MCF 10A (cell line): Measurements from ENCODE around the gene PPP1R16B. TPM values are rescaled to one million over a fixed set of nuclear protein-coding genes. Genes with fewer than 3 reads are reported as not detected.
"Not testable (repeated sequence)": the region's sequence is repeated elsewhere in the genome, so short reads cannot be mapped to it uniquely, and the experiment has no call there.

Experiments
- BruUV-seq: library from RNA; stranded (reverse); fragments of 400-500 nt; replicated peaks from 2 replicates; lab custom pipeline; 2021; lab: Mats Ljungman, UMichigan
- CTCF ChIA-PET: fragments of 300-600 bp; sonication (Branson Sonifier 250); formaldehyde crosslinking; extraction: SDS; loops from one replicate; lab custom pipeline; 2021; ENCODE audit warnings: antibody characterized with exemption, inconsistent platforms; lab: Yijun Ruan, JAX
- POLR2A ChIA-PET: fragments of 300-600, 350-650 bp; sonication (Branson Sonifier 250); formaldehyde crosslinking; extraction: SDS; loops from one replicate; lab custom pipeline; 2020; ENCODE audit warnings: antibody characterized with exemption, inconsistent platforms; lab: Yijun Ruan, JAX
- DNase-seq: peaks from one replicate; pipeline ENCODE4 v3.0.0-alpha.2; 2018; ENCODE audit not compliant: unreplicated experiment
- H3K27ac Mint-ChIP-seq: one replicate; pipeline ENCODE4 v1.8.0; 2022; ENCODE audit warnings: mild to moderate bottlenecking, low read depth, mixed read lengths; ENCODE audit not compliant: unreplicated experiment
- H3K27me3 Mint-ChIP-seq: one replicate; pipeline ENCODE4 v1.8.0; 2022; ENCODE audit warnings: mixed read lengths; ENCODE audit not compliant: insufficient read depth, unreplicated experiment
- H3K36me3 Mint-ChIP-seq: one replicate; pipeline ENCODE4 v1.8.0; 2022; ENCODE audit warnings: mild to moderate bottlenecking, moderate library complexity, mixed read lengths; ENCODE audit not compliant: insufficient read depth, unreplicated experiment
- H3K4me1 Mint-ChIP-seq: one replicate; pipeline ENCODE4 v1.8.0; 2022; ENCODE audit warnings: mixed read lengths; ENCODE audit not compliant: insufficient read depth, unreplicated experiment
- H3K4me3 Mint-ChIP-seq: one replicate; pipeline ENCODE4 v1.8.0; 2022; ENCODE audit warnings: mild to moderate bottlenecking, moderate library complexity, mixed read lengths; ENCODE audit not compliant: unreplicated experiment
- H3K9me3 Mint-ChIP-seq: one replicate; pipeline ENCODE4 v1.8.0; 2022; ENCODE audit warnings: mixed read lengths; ENCODE audit not compliant: unreplicated experiment
- CTCF ChIP-seq: fragments of 200-600 bp; IDR thresholded peaks from one replicate; pipeline ENCODE4 v1.8.0; 2022; ENCODE audit warnings: antibody characterized with exemption, mild to moderate bottlenecking; ENCODE audit not compliant: unreplicated experiment
- intact Hi-C: fragments of 100-400 bp; cut with micrococcal nuclease; formaldehyde crosslinking; loops from 2 replicates; pipeline ENCODE4 v1.14.1; 2022
- total RNA-seq: library from RNA; stranded (reverse); gene quantifications from 2 replicates; pipeline ENCODE4 v1.2.3, GENCODE V29; 2022

The PPP1R16B gene
- total RNA-seq, 1 experiment from 2014 or later: not detected

DNA sequence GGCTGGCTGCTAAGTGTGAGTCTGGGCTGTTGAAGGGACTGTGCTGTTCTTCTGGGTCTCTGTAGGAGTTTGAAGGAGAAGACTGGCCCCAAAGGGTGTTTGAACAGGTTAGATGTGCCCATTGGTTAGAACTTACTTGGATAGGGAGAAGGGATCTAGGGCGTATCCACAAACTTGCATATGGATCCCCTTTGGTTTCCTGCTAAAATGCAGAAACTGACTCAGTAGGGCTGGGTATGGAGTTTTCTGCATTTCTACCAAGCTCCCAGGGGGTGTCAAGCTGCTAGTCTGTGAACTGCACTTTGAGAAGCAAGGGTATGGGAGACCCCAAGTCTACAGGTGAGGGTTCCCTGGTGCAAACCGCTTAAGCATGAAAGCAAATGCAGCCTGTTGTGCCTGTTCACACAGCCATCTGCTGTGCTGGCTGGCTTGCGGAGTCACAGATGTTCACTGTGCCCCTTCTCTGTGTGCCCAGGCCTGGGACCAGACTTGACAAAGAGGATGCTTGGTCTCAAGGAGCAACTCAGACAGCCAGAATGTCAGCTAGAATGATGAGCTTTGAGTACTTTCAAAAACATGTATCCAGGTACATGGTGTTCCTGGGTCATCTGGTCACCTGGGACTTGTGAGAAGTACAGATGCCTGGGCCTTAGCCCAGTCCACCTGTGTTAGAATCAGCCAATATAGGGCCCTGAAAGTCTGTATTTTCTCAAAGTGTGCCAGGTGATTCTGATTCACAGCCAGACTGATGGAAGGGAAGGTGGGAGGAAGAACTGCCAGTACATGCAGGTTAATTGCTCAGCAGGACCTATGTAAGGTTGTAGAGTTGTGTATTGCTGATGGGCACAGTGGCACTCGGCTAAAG lies 7.4 kb downstream of the PPP1R16B start:
- peaks cover 14% of the 10 kb centered on the region for H3K27me3 Mint-ChIP-seq
- H3K4me3 Mint-ChIP-seq: no peak overlapping the region
- H3K27ac Mint-ChIP-seq: no peak overlapping the region
- intact Hi-C loops: no loop called here
- no TSS peak for BruUV-seq
- H3K4me1 Mint-ChIP-seq: no peaks in the 10 kb centered on the region
- TF ChIP-seq CTCF: no peak
- no peak for DNase-seq
- no peaks in the 10 kb centered on the region for H3K9me3 Mint-ChIP-seq
- CTCF ChIA-PET: interaction anchor here (0.6 to 0.9 kb wide), 3 partner anchors 80 to 269 kb away, joined by 3 to 4 read pairs (median 3); no protein-coding TSS in a partner anchor
- no peaks in the 10 kb centered on the region for H3K36me3 Mint-ChIP-seq
- POLR2A ChIA-PET: interaction anchor here (1.6 kb wide), 1 partner anchor 23 kb away, joined by 5 read pairs; no protein-coding TSS in a partner anchor

DNA sequence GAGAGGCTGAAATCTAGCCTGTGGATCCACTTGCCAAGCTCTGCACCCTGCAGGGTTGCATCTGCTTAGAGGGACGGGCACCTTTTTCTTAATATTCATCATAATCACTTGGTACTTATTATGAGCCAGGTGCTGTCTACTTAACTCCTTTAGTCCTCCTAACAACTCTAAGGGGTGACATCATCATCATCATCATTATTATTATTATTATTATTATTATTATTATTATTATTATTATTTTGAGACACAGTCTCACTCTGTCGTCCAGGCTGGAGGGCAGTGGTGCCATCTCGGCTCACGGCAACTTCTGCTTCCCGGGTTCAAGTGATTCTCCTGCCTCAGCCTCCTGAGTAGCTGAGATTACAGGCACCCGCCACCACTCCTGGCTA lies 8.1 kb downstream of the PPP1R16B start:
- H3K27ac Mint-ChIP-seq, H3K4me3 Mint-ChIP-seq, BruUV-seq, DNase-seq, intact Hi-C loops, H3K9me3 Mint-ChIP-seq, POLR2A ChIA-PET, H3K36me3 Mint-ChIP-seq, H3K4me1 Mint-ChIP-seq: not testable (repeated sequence)
- CTCF ChIA-PET: interaction anchor here (0.6 kb wide), 1 partner anchor 268 kb away, joined by 3 read pairs; no protein-coding TSS in a partner anchor
- peaks cover 11% of the 10 kb centered on the region for H3K27me3 Mint-ChIP-seq

DNA sequence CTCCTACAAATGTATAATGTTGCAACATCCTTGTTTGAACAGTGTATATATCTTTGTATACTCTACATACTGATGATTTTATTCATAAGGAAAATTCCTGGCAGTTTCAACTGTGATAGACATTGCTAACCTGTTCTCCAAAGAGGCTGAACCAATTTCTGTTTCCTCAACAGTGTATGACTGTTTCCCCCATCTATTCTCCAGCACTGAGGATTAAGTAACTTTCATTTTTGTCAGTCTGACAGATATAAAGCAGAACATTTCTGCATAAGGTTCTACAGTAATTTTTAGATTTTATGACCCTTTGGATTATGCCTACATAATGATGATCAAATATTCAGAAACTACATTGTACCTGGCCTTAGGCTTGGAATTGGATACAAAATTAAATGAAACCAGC lies 9.9 kb downstream of the PPP1R16B start:
- H3K4me3 Mint-ChIP-seq: no peak overlapping the region
- DNase-seq: no peak
- ChIA-PET CTCF (interaction anchor here (0.9 to 1.6 kb wide), 2 partner anchors 78 to 83 kb away, joined by 3 to 4 read pairs; no protein-coding TSS in a partner anchor), POLR2A (no interaction called here)
- no TSS peak for BruUV-seq
- H3K9me3 Mint-ChIP-seq: no peaks in the 10 kb centered on the region
- intact Hi-C loops: no loop called here
- TF ChIP-seq CTCF: no peak
- H3K36me3 Mint-ChIP-seq: no peaks in the 10 kb centered on the region
- no peak overlapping the region for H3K27ac Mint-ChIP-seq
- no peaks in the 10 kb centered on the region for H3K4me1 Mint-ChIP-seq
- no peaks in the 10 kb centered on the region for H3K27me3 Mint-ChIP-seq

DNA sequence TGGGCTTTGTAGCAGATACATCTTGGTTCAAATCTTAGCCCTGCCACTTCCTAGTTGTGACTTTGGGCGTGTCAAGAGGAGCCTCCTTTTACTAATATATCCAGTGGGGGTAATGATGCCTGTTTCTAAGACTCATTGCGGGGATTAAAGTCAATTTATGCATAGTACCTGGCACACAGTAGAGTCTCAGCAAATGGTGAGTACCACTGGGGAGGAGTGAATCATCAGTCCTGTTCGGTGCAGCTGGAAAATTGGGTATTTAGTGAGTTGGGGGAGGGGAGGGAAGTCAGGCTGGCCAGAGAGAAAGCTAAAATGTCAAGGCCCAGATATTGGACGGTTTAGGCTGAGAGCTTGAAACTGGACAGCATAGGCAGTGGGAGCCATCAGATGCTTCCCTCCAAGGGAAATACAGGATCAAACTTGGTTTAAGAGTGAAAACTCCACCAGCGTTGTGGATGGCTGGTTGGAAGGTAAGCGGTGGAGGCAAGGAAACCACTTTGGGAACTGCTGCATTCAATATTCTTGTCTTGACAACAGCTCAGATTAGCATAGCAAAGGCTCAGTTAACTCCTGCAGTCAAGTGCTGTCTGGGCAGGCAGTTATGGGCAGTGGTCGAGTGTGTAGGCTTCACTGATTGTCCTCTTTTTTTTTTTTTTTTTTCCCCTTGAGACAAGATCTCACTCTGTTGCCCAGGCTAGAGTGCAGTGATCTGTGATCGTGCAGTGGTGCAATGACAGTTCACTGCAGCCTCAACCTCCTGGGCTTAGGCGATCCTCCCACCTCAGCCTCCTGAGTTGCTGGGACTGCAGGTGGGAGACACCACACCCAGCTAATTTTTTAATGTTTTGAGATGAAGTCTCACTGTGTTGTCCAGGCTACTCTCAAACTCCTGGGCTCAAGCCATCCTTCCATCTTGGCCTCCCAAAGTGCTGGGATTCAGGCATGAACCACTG lies 12.9 kb downstream of the PPP1R16B start:
- ChIA-PET POLR2A (interaction anchor here (0.6 to 1.1 kb wide), 6 partner anchors 9 to 52 kb away, joined by 3 to 6 read pairs (median 3); no protein-coding TSS in a partner anchor), CTCF (interaction anchor here (1.0 to 1.4 kb wide), 6 partner anchors 11 to 231 kb away, joined by 3 to 4 read pairs (median 4); no protein-coding TSS in a partner anchor)
- no peak for TF ChIP-seq CTCF
- no peak for DNase-seq
- H3K4me1 Mint-ChIP-seq: peaks cover 5% of the 10 kb centered on the region
- no peaks in the 10 kb centered on the region for H3K27me3 Mint-ChIP-seq
- BruUV-seq: no TSS peak
- intact Hi-C loops: no loop called here
- no peaks in the 10 kb centered on the region for H3K36me3 Mint-ChIP-seq
- H3K9me3 Mint-ChIP-seq: no peaks in the 10 kb centered on the region
- H3K27ac Mint-ChIP-seq: no peak overlapping the region
- no peak overlapping the region for H3K4me3 Mint-ChIP-seq
